NT2/D1 (cell line): ENCODE data around the gene WWTR1.

Experiments used
- SUZ12 ChIP-seq: IDR thresholded peaks from 2 replicates; pipeline ENCODE4 v1.6.1; 2011; ENCODE audit not compliant: insufficient read length, insufficient read depth; ENCODE audit errors: extremely low read depth
- YY1 ChIP-seq: IDR thresholded peaks from 2 replicates; pipeline ENCODE4 v1.6.1; 2011; ENCODE audit not compliant: insufficient read length, insufficient read depth
- ZNF274 ChIP-seq: IDR thresholded peaks from 2 replicates; pipeline ENCODE4 v1.6.1; 2011; ENCODE audit warnings: mild to moderate bottlenecking, low read depth, low read length

DNA sequence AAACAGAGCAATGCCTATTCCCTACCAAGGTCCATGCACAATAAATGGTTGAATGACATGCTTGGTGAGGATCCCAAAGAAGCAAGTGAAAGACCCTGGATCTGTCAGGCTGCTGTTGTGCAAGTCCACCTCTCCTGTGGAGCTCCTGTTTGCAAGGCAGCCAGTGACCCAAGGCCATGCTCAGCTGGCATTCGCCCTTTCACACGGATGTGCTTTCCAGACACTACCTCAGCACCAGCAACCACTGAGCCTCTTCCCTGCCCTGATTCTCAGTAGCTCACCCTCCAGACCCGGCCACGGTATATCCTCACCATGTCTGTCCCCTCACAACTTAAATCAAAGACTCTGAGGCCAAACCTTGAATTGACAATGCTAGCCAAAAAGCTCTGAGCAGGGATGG lies 23.3 kb downstream of the WWTR1 start:
- TF ChIP-seq ZNF274 = no peak
- no peak for TF ChIP-seq YY1
- TF ChIP-seq SUZ12 = no peak
